HG03139 (cell line): ENCODE measurements around the gene GPR15LG.
"Not testable (repeated sequence)": the region's sequence is repeated elsewhere in the genome, so short reads cannot be mapped to it uniquely, and the experiment has no call there.

Experiments
- ATAC-seq: cut with Tn5 transposase; IDR thresholded peaks from one replicate; pipeline ENCODE4 v1.9.1; 2021; ENCODE audit not compliant: unreplicated experiment

Gene GPR15LG

DNA sequence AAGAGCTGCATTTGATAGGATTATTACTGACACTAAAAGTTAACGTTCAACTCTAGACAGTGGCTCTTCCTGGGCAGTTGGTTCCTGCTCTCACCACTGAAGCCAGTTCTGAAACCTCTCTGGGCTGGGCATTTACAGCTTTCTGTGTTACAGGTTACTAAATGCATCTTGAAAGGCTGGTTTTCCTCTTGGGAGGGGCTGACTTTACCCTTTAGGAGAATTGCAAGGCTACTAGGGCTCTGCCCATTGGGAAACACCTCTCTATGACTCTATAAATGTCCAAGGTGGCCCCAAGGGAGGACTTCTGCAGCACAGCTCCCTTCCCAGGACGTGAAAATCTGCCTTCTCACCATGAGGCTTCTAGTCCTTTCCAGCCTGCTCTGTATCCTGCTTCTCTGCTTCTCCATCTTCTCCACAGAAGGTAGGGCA is at the start of gene GPR15LG:
TSS of gene GPR15LG (plus strand) at position 301 of the 429 bp plus-strand sequence. CDS start at position 352, 51 bp downstream.
- no peak for ATAC-seq

DNA sequence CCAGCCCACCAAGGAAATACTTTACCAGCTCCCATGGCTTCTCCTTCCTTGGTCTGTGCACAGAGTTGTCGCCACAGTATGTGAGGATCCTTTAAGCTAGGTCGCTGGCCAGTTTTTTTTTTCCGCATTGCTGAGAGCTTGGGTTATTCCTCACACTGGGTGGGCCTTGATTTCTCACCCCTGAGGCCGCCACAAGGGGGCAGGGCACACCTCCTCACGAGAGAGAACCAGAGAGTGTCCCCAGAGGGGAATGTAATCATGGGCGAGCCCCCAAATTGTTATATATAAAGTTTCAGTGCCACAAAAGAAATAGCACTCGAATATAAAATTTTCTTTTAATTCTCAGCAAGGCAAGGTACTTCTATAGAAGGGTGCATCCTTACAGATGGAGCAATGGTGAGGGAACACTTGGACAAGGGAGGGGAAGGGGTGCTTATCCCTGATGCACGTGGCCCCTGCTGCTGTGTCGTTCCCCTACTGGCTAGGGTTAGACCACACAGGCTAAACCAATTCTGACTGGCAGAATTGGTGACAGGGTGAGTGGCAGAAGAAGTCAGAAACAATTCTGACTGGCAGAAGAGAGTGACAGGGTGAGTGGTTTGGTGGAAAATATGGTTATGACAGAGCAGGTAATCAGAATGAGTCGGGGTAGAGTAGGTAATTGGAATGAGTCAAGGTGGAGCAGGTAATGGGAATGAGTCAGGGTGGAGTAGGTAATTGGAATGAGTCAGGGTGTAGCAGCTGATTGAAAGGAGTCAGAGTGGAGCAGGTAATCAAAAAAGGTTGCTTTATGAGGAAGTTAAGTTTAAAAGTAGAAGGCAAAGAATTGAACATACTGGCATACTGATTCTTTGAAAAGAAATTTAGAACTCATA is 47.5 kb upstream of the GPR15LG start:
- not testable (repeated sequence) for ATAC-seq

DNA sequence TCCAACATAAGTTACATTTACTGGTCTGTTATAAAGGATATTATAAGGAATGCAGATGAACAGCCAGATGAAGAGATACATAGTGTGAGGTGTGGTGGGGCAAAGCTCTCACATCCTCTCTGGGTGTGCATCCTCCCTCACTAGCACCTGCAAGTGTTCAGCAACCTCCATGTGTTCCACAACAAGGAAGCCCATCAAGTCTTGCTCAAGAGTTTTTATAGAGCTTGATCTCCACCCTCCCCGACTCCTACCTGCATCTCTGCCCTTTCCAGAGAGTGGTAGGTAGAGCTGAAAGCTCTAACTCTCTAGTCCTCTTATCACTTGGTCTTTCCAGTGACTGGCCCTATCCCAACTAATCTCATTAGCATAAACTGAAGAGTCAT is 46.8 kb upstream of the GPR15LG start:
- ATAC-seq = no peak

GRCh38 chr10:84135836-84136235 is 37.8 kb upstream of the GPR15LG start:
- ATAC-seq = no peak

- no peak for ATAC-seq
These were observed 35.8 kb upstream of the GPR15LG start for GRCh38 chr10:84137811-84138210.

- ATAC-seq = no peak
These were observed 35.0 kb upstream of the GPR15LG start for GRCh38 chr10:84138478-84139125.

DNA sequence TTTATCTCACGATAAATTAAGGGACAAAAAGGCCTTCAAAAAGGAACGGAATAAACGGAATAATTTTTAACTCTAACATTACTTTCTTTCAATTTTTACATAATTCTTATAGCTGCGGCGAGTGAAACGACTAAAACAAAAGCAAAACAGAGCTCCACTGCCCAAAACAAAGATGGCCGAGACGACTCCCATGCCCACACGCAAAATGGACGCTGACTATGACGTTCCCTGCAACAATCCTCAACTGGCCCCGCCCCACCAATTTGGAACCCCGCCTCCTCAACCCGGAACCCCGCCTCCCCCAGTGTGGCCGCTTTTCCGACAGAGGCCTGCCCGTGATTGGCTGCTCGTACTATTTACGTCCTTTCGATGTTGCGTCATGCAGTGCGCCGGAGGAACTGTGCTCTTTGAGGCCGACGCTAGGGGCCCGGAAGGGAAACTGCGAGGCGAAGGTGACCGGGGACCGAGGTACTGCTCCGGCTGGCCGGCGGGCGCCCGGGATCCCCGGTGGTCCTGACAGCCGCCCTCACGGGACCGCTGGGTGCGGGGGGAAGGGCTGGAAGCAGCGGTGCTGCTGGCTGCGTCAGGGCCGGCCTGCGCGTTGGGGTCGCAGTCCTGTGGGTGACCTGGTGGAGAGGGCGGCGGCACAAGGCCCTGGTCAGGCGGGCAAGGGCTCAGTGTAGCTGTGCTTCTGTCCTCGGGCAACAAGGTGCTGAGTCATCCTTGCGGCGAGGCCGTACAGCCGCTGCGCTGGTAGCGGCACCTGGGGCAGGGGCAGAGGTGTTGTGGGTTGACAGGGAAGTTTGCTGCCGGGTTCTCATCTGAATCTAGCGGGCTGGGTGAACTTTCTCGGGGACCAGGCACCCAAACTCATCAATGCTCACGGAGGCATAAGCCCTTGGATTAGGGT is 34.2 kb upstream of the GPR15LG start, which contains the start of gene GHITM:
TSS of gene GHITM (plus strand) at position 384 of the 910 bp plus-strand sequence. CDS start 1,992 bp downstream, outside the sequence.
- ATAC-seq = peak; percentile 98

DNA sequence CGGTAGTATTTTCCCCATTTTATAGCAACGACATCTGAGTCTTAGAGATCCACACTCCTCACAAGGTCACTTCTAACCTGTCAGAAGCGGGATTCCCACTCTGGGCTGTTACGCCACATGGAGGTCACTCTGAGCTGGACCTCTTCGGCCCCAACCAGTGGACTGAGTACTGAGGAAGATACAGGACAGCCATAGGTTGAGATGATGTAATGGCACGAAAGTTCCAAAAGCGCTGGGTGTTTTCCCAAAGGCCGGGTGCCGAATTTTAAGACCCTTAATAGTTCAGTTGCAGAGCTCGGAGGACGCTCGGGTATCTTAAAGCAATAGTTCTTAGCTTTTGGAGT is 33.6 kb upstream of the GPR15LG start:
- no peak for ATAC-seq

- no peak for ATAC-seq
These were observed 26.3 kb upstream of the GPR15LG start for GRCh38 chr10:84147347-84147746.

DNA sequence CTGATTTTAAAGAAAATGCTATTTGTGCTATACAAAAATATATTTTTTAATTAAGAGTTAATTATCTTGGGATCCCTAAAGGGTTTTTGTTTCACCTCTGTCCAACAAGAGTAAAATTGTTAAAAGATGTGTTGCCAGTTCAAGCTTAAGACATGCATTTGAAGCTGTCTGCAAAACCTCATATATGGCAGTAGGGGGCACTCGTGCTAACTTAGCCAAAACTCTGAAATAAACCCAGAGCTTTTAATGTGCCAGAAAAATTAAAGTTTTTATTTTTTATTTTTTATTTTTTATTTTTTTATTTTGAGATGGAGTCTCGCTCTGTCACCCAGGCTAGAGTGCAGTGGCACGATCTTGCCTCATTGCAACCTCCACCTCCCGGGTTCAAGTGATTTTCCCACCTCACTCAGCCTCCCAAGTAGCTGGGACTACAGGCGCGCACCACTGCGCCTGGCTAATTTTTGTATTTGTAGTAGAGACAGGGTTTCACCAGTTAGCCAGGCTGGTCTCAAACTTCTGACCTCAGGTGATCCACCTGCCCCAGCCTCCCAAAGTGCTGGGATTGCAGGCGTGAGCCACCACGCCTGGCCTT is 25.5 kb upstream of the GPR15LG start:
- ATAC-seq = not testable (repeated sequence)

- ATAC-seq = no peak
These were observed 23.7 kb upstream of the GPR15LG start for GRCh38 chr10:84149854-84150253.

DNA sequence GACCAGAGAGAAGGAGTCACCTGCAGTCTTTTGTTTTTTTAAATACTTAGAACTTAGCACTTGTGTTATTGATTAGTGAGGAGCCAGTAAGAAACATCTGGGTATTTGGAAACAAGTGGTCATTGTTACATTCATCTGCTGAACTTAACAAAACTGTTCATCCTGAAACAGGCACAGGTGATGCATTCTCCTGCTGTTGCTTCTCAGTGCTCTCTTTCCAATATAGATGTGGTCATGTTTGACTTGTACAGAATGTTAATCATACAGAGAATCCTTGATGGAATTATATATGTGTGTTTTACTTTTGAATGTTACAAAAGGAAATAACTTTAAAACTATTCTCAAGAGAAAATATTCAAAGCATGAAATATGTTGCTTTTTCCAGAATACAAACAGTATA is 20.8 kb upstream of the GPR15LG start:
- ATAC-seq = no peak

DNA sequence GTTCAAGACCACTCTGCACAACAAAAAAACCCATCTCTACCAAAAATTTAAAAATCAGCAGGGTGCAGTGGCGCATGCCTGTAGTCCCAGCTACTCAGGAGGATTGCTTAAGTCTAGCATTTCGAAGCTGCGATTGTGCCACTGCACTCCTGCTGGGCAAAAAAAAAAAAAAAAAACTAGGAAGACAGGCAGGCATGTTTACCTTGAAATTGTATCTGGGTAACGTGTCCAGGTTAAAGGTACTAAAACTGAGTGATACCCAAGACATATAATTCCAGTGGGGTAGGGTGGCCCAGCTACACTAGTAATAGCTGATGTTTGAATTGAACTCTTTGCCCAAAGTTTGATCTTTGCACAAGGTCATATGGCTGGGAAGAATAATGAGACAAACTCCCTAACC is 18.1 kb upstream of the GPR15LG start:
- ATAC-seq = no peak

GRCh38 chr10:84156009-84156408 is 17.6 kb upstream of the GPR15LG start:
- ATAC-seq = no peak

DNA sequence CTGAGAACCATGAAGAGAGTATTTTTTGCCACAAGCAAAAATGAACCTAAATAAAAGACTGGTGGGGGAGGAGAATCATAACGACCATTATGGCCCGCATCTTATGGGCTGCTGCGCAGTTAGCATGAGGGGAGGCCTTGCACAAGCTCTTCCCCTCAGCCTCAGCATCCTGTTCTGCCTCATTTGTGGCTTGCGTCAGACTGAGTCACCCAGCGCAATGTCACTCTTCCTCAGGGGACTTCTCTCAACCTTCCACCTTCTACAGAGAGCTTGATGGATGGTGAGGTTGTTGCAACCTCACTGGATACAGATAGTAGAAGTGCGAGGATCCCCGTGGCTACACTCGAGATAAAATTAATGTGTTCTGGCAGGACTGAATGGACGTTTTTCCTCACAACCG is 16.8 kb upstream of the GPR15LG start:
- no peak for ATAC-seq

GRCh38 chr10:84158061-84158460 is 15.5 kb upstream of the GPR15LG start:
- ATAC-seq = no peak

DNA sequence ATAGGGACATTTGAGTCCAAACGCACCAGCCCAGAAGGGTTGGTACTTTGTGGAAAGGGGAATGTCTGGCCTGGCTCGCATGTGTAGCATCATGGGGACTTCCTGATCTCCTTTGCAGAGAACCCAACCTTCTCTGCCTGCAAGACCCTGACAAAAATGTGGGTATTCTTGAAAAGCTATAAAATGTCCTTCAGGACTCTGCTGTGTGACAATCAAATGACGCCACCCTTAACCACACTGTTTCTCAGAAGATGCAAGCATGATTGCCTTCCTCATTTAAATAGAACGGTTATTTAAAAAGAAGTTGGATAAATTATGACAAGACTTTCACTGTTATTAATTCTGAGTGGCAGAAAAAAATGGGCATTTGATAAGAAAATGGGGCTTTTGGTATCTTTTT is 15.1 kb upstream of the GPR15LG start:
- ATAC-seq = no peak

- no peak for ATAC-seq
These were observed 14.4 kb upstream of the GPR15LG start for GRCh38 chr10:84159076-84159685.

GRCh38 chr10:84160663-84161362 is 12.8 kb upstream of the GPR15LG start:
- ATAC-seq = no peak

DNA sequence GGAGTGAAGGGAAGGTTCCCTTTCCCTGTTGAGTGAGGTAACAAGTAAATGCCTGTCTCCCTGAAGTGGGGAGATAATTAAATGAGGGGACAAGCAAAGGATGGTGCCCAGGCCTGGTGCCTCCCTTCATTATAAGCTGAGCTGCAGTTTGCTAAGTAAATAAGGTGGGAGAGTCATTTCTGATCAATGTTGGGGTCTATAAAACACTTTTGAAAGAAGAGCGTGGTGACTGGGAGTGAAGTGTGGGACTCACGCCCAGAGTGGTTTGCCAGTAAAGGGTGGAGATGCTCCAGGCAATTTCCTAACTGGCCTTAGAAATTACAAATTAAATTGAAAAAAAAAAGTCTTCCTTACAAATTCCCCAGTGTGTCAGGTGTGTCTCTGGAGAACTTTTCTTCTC is 9.6 kb upstream of the GPR15LG start:
- ATAC-seq = no peak
